Stimulated activated CD4-positive, alpha-beta T cell treated with anti-CD3 and anti-CD28 coated beads, TNF-alpha, amount 100 ng/mL, for 24 hours (primary cell): Measurements from ENCODE around the gene ANGPTL7.
"Not testable (repeated sequence)": the region's sequence is repeated elsewhere in the genome, so short reads cannot be mapped to it uniquely, and the experiment has no call there.

ENCODE experiments used
- DNase-seq, 3 experiments: peaks; one replicate each; pipeline ENCODE4 v3.0.0-alpha.2; 2020; ENCODE audit warnings: low read depth in 3 of 3

The ANGPTL7 gene, protein sequence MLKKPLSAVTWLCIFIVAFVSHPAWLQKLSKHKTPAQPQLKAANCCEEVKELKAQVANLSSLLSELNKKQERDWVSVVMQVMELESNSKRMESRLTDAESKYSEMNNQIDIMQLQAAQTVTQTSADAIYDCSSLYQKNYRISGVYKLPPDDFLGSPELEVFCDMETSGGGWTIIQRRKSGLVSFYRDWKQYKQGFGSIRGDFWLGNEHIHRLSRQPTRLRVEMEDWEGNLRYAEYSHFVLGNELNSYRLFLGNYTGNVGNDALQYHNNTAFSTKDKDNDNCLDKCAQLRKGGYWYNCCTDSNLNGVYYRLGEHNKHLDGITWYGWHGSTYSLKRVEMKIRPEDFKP

DNA sequence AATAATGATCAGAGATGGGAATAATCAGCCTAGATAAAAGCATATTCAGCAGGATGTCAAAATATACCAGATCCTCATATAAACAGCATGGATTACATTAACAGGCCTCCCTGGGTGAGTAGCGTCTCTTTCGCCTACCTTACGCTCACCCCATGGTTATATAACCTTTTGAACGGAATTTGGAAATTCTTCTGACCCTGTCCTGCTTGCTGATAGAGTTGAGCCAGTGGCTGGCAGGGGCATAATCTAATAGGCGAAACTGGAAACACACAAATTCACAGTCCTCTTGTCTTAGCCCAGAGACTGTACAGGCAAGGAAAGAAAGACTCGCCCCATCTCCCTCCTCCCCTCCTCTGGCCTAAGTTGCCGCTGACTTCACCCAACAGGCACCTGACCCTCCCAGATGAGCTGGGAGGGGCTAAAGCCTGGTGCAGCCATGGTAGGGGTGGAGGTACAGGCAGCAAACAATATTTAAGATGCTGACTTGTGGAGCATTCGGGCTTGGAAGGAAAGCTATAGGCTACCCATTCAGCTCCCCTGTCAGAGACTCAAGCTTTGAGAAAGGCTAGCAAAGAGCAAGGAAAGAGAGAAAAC, at the start of gene ANGPTL7:
TSS of gene ANGPTL7 (plus strand) at position 498 of the 594 bp plus-strand sequence. CDS start 225 bp downstream, outside the sequence.
- DNase-seq: no peak

DNA sequence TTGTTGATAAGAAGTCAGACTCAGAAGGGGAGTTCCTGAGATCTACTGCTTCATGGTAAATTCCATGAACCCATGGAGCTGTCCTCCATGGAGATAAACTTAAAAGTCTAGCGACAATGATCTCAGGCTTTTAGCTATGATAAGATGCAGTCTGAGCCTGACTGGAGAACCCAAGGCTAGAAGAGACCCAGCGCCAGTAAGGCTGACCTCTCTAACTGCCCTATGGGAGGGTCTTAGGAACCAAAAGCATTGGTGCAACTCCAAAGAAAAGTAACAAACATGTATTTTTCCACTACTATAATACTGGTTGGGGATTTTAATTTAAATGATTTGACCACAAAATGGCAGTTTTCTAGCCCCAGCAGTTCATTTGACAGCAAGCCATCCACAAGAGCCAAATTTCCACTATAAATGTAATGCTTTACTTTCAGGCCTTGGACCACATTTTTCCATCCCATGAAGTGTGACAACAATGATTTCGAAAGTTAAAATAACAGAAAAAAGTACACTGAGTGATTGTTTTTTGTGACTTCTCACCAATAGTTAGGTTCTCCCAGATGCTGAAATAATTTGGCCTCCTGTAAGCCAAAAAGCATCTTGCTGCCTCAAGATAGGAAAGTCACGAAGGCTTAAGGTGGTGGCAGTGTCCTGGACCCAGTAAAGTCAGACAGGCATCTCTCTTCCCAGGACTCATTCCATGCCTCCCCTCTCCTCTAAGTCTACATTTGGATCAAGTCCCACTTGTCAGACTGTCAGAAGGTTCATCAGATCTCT, 46.4 kb upstream of the ANGPTL7 start:
- no peak for DNase-seq

DNA sequence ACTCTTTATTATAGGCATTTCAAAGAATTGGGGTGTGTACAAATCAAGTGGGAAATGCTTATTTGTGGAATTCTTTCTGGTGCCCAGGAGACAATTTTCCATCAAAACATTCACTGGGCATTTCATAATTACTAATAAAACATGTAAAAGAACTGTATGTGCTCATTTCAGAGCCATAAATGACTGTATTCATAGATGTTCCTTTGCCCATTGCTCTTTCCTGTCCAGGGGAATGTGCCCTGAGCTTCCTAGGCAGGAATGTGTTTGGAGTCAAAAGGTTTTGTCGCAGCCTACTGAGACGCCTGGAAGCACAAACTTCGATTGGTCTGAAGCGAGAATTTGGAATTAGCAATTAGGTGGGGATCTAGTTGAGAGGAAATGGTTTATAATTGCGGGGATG, 45.8 kb upstream of the ANGPTL7 start:
- no peak for DNase-seq

DNA sequence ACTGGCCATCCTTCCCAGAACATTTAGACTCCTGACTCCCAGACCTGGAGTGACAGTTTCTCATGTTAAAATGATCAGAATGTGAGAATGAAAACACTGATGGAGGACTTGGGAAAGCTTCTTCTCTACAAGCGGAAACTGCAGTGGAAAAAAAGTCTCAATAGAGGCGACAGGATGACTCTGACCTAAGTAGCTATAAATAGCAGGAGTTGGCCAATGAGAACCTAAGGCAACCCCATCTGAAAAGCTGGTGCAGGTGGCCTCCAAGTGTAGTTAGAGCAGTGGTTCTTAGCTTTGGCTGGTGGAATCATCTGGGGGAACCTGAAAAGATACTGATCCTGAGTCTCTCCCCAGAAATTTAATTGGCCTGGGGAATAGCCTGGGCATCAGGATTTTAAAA, 45.2 kb upstream of the ANGPTL7 start:
- no peak for DNase-seq

DNA sequence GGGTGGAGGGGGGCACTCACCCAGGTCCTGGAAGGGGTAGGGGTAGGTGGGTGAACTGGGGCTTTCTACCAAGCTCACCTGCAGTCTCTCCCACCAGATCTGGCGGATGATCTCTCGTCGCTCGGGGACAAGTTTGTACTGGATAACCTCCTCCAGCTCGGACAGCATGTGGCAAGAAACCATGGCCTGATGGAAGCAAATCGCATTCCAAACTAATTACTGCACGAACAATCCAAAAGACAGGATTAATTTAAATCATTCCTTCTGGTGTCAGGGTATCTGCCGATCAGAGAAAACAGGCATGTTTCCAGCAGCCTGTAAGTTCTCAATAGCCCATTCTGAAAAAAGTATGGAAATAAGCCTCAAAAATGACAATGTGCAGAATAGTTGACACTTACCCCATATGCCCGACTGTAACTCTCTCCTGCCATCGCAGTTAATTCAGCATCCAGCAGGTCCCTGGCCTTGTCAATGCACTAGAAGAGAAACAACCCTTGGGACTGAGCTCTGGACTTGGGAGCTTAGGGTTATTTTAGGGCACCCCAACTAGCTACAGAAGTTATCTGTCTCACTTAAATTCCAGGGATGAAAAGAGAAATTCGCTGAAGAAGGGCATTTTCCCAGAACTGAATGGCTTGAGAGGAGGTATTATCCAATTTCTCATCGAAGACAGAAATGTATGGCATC, 44.4 kb upstream of the ANGPTL7 start:
- DNase-seq: no peak

DNA sequence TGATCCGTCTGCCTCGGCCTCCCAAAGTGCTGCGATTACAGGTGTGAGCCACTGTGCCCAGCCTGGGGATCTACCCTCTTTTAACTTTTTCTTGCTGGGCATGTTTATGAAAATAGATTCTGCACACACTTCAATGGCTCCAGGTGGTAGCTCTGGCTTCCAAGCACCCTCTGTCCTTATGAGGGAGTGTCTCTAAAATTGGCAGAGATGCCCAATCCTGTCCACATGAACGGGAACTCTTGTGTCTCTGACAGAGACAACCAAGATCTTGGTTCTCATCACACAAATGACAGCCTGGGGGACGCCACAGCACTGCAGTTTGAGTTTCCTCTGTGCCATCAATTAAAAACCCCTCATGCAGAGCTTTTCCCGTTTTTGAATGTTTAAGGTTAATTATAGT, 43.4 kb upstream of the ANGPTL7 start:
- DNase-seq: no peak

DNA sequence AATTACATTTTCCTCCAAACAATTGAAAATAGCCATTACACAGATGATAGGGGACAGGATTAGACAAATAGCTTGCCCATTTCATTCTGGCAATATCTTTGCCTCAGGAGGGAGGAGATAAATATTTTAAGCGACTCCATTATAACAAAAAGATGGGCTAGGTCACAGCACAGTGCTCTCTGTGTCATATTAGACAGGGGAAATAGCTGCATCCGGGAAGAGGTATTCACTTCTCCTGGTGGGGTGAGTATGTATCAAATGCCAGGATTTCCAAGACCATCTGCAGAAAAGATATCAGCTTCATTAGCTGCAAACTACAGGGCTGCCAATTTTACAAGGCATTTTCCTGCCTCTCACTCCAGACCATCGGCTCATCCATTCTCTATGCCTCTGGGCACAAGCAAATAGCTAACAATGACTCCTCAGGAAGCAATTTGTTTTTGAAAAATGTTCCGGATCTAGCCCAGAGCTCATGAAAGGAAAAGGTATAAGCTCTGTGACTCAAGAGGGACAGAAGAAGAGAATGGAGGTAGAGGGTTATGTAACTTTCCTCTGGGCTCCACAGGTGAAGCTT, 41.9 kb upstream of the ANGPTL7 start:
- no peak for DNase-seq

DNA sequence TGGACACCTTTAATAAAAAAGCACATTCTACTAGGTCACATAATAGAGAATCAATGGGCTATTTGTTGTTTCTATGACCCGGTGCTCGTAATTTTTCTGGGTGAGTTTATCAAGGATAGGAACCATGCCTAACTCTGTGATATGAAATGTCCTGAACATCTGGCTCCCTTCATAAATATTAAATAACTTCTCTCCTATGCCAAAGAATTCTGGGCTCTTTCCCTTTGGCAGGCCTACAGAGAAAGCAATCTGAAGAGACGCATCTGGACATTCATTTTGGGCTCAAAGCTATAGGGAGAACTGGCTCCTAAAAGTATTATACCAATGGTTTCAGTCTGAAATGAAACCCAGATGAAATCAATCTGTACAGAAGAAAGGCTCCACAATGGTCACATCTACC, 38.8 kb upstream of the ANGPTL7 start:
- DNase-seq: no peak

DNA sequence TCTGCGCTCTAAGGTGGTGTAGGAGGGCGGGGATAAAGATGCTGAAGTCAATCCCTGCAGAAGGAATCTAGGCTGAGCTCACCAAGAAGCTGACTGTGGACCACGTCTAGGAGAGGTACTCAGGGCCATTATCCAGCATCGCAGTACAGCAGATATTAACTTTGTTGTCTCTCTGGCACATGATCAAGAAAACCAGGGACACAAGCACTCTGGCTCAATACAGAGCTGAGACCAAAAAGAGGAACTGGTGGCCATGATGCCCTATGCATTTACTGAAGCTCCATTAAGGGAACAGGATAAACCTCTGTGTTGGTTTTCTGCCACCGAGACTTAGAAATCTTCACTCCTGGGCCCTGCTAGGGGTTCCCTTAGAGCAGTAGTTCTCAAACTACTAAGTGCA, 38.0 kb upstream of the ANGPTL7 start:
- DNase-seq: no peak

DNA sequence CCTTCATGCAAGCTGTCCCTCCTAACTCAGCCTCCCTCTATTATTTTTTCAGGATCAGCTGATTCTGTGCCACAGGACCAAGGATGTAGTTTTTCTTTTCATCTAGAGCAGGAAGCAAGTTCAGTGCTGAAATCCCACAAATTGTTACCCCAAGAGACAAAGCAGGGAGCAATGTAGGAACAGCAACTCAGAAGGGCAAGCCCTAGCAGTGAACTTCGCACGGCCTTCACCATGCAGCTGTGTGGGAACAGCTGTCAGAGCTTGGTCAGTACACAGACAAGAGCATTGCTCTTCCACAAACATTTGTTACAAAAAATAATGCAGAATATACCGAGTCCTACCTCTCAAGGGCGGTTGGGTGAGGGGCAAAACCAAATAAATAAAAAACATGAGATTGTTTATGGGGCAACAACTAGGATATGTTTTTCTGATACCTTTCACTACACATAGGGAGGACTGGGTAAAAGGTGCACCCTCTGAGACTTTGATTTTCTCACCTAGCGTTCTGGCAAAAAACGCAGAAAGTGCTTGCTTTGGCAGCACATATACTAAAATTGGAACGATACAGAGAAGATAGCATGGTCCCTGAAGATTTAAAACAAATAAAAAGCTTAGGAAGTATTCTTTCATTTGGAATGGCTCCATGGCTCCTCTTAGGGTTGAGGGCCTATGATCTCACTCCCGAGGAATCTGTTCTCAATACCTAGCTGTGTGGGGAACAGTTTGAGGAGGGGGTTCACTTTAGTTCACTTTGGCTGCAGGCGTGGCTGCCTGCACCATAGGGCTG, 37.1 kb upstream of the ANGPTL7 start:
- no peak for DNase-seq

DNA sequence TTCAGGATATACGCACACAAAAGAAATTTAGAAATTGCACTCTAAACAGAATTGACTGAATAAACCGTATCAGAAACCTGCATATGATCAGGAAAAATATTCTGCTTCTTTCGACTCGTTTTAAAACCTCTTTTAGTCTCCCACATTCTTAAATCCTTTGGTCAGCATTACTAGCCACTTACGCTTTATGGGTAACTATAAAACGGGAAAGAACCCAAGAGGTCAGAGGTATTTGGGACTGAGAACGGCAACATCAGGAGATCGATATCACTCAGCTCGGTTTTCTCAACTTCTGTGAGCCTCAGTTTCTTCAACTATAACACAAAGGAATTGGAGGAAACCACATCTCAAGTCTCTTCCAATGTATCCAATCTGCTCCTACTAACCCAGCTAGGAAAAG, 36.4 kb upstream of the ANGPTL7 start:
- DNase-seq: no peak

DNA sequence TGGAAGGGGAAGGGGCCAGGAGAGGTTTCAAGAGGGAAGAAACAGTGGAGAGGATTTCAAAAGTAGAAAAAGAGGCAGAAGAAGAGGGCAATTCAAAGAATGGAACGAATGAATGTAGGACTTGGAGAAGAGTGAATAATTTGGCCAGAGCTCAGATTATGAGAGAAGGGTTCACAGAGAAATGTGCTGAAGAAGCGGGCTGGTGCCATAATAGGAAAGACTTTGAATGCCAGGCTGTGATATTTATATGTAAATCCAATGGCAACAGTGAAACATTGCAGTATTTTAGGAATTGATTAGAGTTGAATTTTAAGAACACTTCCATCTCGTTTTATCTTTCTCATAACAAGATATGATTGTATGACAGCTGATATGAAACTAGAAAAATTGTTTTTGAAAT, 36.0 kb upstream of the ANGPTL7 start:
- no peak for DNase-seq

DNA sequence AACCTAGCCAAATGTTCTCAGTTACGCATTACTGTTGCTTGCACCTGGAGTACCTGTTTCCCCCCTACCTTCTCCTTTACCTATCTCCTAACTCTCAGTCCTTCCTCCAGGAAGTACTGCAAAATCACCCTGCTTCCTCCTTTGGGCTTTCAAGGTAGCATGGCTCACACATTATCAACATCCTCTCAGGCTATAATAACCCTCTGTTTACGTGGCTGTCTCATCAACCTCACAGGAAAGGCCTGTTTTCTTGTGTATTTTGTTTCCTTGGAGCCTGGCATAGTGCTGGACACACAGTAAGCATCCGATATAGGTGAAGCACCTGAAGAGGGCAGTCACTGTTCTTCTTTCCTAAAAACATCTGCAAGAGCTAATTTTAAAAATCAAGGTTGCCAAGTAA, 32.7 kb upstream of the ANGPTL7 start:
- DNase-seq: no peak

DNA sequence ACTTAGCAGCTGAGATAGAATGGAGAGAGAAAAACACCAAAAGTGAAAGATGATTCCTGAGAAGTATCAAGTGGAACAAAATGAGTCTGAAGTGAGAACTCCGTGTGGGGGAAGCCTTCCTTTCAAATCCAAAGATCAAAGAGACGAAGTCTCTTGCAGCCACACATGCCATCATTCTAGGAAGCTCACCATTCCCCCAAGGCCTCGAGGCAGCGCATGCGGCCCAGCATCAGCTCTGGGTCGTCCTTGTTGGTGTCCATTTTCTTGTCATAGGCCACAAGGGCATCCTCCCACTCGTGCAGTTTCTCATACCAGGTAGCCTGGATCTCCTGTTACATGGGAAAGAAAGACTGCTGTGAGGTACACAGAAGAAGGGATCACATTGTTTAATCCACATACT, 32.2 kb upstream of the ANGPTL7 start:
- peak in 1 of 3 experiments; percentile 18 for DNase-seq

DNA sequence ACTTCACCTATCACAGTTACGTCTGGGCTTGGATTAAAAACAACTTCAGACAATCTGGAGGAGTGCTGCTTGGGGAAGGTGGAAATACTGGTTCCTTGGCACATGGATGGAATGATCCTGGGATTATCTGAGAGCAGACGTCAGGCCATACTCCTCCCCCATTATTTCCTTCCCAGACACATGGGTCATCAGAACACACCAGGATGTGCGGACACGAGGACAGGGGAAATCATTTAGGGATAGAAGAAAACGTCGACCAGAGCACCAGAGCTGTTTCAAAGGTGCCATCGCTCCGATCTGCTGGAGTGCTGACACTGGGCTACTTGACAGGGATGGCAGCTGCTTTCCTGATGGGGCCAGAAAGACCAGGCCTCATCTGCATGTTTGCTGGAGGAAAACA, 31.8 kb upstream of the ANGPTL7 start:
- DNase-seq: no peak

DNA sequence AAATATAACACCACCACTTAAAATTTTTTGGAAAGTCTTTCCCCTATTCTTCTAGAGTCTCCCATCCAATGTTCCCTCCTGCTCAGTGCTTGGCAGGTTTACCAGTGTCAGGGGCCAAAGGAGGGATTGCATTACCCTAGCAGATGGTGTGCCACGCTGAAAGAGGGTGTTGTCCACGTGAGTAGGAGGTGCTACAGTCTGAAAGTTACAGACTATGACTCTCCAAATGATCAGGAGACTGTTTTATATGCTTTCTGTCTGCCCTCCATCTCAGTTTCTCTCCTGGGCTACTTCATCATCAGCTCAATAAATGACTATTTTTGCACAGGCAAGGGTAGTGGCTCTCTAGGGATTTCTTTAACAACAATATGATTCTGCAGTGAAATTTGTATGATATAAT, 31.3 kb upstream of the ANGPTL7 start:
- no peak for DNase-seq

DNA sequence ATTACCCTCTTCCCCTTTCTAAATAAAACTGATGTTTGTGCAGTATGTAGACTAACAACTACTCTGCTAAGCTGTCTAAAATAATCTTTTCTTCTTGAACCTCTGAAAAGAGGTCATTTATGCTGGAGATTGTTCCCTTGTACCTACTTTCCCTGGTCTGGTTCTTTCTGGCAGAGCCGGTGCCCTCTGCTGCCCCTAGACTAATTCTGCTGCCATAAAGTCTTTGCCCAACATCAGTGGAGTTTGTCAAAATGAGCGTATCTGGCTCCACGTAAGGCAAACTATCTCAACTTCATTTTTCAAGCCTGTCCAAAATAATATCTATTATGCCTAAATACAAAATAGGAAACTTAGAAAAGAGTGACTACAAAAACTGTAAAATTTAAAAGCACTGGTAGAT, 30.9 kb upstream of the ANGPTL7 start:
- no peak for DNase-seq

DNA sequence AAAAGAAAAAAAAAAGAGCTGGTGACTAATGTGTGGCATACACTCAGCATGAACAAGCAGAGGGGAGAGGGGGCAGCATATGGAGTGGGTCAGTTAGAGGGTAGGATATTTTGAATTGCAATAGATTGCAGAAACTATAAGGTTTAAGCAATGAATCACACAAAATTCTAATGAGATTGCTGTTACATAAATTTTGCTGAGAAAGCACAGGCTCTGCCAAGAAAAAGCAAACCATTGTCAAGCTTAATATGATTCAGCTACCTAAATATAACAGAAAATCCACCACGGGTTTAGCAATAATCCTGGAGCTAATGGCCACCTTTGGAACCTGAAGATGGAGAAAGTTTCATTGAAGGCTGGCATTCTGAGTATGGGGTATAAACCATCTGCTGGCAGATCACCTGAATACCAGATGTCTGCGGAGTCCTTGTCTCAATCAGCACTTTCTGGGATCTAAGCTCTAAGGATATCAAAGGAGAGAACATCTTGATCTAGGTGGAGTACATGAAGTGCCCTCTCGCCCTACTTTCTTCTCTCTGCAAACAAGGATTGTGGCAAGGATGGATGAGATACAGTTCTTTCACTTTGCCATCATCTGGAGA, 30.3 kb upstream of the ANGPTL7 start:
- no peak for DNase-seq

DNA sequence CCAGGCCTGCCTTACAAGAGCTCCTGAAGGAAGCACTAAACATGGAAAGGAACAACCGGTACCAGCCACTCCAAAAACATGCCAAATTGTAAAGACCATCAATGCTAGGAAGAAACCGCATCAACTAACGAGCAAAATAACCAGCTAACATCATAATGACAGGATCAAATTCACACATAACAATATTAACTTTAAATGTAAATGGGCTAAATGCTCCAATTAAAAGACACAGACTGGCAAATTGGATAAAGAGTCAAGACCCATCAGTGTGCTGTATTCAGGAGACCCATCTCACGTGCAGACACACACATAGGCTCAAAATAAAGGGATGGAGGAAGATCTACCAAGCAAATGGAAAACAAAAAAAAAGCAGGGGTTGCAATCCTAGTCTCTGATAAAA, 26.4 kb upstream of the ANGPTL7 start:
- not testable (repeated sequence) for DNase-seq

DNA sequence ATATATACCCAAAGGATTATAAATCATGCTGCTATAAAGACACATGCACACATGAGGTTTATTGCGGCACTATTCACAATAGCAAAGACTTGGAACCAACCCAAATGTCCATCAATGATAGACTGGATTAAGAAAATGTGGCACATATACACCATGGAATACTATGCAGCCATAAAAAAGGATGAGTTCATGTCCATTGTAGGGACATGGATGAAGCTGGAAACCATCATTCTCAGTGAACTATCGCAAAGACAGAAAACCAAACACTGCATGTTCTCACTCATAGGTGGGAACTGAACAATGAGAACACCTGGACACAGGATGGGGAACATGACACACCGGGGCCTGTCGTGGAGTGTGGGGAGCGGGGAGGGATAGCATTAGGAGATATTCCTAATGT, 22.4 kb upstream of the ANGPTL7 start:
- DNase-seq: not testable (repeated sequence)

DNA sequence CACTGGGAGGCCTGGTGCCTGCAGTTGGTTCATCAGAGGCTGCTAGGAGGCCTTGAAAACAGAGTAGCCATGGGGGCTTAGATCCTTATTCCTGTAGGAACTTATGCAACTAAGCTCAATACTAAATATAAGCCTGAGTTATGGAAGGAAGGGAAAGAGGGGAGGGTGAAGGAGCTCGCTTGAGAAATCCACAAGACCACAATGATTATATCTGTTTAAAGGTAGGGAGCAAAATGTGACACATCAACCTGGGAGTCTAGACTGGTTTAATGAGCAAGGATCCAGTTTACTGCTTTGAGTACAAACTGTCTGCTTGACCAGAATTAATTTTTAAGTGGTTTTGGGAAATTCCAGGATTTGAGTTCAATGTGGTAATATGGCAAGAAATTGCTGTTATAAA, 20.4 kb upstream of the ANGPTL7 start:
- DNase-seq: no peak
